ENCODE results near the gene CLIC1.

The CLIC1 gene

DNA sequence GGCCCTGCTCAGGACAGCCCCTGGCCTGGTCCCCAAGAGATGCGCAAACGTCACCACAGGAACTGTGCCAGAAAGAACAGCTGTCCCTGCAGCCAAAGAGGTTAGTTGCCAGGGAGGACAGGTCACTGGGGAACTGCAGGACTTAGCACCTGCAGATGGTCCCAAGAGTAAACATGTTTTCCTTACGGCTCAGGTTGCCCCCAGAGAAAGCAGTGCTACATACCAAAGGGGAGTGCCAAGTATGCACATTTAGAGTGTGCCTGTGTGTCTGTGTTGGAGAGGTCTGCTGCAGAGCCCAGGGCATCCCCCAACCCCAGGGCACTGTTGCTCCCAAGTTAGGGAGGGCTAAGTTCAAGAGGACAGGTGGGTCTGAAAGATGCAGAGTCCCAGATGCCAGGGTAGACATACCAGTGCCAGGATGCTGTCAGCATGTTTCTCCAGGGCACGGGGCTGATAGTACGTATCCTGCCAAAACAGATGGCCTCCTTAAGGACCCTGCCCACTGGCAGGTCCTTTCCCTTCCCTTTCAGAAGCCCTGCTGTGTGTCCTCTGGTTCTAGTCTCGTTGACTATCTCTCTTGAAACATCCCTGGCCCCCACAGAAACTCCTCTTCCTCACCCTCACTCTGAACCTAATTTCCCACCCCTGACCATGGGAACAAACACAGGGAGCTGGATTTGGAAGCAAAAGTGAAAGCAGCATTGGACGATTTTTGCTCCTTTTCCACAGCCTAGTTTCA, 34.5 kb downstream of the CLIC1 start:
- no peak for DNase-seq (ENCODE audit: low read depth)

DNA sequence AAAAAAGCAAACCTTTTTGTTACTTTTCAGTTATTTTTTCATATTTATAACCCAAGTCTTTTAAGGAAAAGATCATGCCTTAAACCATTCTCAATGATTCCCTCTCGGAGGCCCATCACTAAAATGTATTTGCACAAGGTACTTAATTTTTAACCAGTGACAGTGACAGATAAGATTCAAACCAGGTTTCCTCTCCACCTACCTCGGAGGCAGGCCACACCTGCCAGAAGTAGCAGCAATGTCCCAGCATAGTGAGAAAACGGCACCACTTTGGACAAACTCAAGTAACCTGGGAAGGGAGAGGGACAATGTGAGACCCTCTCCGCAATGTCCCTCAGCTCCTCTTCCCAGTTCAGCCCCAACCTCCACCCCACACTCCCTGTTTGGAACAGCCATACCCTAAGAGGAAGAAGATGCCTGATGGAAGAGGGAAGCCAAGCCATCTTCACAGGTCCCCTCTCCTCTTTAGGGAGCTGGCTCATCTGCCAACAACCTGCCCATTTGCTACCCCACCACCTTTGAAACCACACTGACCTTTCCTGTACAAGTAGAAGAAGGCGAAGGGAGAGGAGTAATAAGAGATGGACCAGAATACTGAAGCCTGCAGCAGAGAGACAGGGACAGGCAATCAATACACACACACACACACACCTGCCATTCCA, 35.5 kb downstream of the CLIC1 start:
- no peak for DNase-seq (ENCODE audit: low read depth)

DNA sequence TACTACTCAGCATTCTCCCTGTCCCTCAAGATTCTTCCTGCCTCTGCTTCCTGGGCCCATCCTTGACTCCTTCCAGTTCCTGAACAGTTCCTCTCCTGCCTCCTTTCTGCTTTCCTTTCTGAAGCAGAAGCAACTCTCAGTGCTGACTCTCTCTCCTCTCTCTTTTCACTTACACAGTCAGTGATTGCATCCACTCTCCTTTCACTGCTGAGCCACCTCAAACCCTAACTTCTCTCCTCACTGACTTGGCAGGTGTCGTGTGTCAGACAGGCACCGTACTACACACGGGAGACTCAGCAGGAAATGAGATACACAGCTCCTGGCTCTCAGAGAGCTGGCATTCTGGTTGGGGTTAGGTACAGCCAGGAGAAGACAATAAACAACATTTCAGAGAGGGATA, 38.8 kb downstream of the CLIC1 start:
- no peak for DNase-seq (ENCODE audit: low read depth)

DNA sequence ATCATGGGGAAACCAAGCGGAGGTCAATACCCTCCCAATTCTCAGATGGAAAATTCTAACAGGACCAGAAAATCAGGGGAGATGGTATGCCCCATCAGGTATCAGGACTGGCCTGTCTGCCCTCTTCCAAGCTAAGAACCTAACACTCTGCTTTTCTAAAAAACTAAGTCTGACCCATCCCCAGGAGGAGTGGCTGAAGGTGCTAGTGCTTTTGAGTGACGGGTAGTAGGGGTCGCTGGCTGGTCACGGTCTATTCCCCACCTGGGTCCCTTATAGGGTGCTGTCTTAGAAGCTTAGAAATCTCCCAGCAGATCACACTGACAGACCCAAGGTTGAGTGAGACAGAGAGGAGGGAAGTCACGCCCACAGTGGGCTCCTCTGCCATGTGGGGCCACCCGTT, 42.8 kb downstream of the CLIC1 start:
- no peak for DNase-seq (ENCODE audit: low read depth)

DNA sequence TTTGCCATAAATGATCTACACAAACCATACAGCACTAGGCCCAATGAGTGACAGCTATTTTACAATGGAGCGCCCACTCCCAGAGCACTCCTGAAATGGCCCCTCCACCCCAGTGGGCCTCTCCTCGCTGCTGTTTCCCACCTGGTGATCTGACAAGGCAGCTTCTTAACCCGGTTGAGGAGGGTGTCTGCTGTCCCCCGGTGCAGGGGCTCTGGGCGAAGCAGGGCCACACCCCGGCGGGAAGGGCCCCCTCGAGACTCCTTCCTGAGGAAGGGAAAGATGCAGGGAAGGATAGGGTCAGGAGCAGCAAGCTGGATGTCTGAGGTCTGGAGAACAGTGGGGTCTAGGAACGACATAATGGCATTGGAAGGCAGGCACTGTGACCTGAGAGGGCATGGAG, 43.4 kb downstream of the CLIC1 start:
- no peak for DNase-seq (ENCODE audit: low read depth)

DNA sequence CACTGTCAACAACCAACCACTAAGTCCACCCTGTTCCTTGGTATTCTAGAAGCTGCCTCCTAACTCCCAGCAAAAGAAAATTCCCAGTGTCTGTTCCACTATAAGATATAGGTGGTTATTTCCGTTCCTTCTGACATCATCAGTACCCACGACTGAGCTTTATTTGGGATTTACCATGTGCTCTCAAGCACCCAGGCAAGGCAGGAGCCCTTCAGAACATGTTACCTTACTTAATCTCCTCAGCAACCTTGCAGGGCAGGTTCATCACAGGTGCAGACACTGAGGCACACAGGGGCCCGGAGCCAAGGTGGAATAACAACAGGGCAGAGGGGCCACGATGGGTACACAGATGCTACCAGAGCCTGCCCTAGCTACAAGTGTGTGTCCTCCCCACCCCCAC, 44.0 kb downstream of the CLIC1 start:
- DNase-seq (ENCODE audit: low read depth) = no peak

DNA sequence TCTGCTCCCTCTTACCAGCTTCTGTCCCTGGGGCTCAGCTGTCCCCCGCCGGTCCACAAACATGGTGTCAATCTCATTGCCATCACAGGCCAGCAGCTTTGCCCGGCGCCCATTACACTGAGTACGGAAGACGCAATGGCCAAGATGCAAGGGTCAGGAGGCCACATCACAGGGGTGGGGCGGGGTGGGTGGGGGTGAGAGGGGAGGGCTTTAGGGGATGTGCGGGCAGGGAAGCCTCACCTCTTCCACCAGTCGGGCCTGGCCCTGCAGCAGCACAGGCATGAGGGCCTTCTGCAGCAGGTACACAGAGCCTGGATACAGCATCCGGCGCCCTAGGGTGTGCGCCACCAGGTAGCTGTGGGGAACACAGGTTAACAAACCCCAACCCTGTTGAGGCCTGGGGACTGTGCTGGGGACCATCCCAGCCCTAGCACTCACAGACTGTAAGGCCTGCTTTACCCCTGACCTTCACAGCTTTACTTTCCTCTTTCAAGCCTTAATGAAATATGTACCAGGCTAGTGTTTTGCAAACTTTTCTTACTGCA, 44.7 kb downstream of the CLIC1 start:
- no peak for DNase-seq (ENCODE audit: low read depth)

DNA sequence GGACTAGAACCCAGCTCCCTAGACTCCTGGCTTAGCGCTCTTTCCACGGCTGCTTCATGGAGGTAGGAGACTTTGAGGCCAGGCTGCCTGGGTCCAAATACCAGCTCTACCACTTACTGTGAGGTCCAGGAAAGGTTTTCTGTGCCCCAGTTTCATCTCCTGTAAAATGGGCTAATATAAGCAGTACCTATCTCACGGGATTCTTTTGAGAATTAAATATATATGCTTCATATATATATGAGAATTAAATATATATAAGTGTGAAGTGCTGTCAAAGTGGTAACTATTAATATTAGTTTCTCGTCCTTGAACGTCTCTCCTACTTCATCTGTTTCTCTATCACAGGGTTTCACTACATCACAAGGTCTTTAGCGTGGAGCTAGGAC, 45.3 kb downstream of the CLIC1 start:
- DNase-seq (ENCODE audit: low read depth) = no peak

DNA sequence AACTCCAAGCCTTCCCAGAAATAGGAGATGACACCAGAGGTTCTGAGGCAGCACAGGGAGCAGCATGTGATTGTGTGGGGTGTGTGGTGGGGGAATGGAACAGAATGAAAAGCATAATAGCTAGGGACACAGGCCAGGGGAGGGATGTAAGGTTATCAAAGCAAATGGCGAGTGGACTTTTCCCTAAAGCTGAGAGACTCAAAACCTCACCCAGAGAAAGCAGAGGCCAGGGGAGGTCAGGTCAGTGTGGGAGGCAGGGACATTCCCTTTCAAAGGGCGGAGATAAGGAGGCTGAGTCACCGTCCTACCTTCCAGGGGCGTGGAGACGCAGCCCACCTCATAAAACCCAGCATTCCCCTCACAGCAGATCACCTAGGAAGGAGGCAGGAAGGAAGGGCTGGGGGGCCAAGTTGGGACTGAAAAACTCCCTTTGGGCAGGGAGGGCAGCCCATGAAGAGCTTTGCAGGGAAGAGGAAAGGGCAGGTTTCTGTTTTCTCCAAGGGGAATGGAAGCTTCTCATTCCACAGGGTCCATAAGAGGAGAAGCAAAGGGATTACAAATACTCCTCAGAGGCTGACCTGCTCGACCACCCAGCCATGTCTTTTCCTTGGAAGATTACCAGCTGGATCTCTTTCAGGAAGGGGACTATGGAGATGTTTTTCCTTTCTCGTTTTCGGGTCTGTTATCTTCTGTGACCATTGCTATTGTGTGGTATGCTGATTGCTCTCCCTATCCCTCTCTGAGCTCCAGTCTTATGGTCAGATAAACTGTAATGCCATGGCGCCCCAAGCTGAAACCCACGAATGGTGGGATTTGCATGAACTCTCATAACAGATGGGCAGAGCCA, 45.9 kb downstream of the CLIC1 start:
- no peak for DNase-seq (ENCODE audit: low read depth)

DNA sequence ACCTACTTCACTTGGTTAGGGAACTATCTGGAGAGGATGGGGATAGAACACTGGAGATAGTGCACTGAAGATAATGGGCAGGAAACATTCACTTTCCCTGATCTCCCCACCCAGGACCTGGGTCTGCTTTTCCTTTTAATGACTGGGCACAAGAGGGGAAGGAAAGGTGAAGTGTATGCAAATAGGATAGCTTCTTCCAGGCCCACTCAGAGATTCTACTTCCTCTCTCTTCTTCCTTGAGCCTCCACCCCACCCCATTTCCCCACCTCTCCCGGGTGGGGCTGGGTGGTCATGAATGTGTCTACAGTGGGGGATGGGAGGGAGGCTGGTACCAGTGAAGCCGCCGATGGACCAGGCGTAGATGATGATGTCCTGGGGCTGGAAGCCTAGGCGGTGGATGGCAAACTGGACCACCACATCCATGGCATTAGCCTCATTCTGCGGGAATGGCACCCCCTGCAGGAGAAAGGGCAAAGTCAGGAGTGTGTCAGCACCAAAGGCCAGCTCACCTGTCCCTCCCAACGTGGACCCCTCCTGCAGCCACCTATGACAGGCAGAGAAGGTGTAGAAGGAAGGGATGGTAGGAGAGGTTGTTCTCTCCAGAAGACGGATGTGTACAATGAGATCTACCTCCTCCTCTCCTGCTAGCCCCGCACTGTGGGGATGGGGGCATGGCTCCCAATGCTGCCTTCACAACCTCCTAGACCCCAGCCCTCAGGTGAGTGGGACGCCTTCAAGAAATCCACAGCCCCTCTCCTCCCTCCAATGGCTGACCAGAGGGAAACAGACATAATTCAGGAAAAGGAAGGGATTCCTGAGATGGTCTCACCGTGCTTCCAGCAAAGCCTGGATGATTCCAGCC, 46.9 kb downstream of the CLIC1 start:
- DNase-seq (ENCODE audit: low read depth) = no peak

DNA sequence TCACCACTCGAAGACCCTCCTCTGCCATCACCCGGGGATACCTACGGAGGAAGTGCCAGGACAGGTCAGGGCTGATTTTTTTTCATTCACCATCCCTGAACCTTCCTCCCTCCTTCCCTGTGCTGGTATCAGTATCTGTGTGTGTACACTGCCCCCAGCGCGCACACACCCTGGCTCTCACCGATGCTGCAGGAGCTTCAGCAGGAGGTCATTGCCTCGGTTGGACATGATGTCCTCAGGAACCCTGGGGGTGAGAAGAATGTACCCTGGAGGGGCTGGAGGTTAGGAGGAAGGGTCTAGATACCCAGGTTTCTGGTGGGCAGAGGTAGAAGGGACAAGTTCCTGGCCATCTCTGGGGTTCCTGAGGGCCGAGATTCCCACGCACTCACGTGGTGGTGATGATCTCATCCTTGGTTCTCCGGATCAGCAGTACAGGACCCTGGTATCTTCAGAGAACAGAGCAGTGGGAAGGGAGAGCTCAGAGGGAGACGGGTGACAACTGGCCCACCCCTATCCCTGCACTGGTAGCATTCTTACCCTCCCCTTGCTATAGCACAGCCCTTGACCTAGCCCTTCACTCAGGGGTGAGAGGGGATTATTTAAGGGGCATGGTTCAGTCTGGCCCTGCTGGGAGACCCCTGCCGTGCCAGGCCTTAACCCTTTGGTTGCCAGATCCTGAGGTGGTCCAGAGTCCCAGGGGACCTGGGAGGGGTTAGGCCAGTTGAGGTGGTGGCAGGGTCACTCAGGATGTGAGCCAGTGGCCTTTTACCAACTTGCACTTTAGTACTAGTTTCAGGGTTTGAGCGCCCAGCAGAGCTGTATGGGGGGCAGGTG, 48.3 kb downstream of the CLIC1 start:
- no peak for DNase-seq (ENCODE audit: low read depth)

DNA sequence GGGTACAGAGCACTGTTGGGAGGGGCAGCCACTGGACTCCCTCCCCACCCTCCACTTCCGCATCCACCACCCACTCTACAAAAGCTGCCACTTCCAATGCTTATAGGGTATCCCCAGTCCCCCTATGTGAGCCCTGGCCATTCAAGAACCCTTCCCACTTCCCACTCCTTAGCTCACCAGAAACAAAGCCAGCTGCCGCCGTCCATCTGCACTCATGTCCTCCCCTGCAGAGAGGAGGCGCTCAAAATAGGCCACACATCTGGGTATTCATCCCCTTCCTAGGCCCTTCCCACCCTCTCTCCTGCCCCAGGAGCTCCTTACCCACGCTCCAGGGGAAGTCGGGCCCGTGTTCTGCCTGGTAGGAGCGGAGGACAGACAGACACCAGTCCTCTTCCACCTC, 49.0 kb downstream of the CLIC1 start:
- no peak for DNase-seq (ENCODE audit: low read depth)

DNA sequence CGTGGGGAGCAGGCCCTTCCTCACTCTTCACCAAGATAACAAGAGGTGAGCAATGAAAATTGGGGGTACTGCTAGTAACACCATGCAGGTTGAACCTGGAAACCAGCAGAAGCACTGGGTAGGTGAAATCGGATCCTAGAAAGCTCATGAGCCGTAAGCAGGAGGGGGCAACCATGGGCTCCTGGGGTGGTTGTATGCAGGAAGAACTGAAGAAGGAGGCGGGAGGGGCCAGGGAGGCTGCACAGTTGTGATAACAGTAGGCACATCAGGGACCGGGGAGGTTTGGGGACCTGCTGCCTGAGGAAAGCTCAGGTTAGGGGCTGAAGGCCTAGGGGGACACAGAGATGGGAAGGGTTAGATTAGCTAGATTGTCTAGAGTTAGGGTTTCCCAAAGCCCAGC, 49.8 kb downstream of the CLIC1 start:
- no peak for DNase-seq (ENCODE audit: low read depth)

DNA sequence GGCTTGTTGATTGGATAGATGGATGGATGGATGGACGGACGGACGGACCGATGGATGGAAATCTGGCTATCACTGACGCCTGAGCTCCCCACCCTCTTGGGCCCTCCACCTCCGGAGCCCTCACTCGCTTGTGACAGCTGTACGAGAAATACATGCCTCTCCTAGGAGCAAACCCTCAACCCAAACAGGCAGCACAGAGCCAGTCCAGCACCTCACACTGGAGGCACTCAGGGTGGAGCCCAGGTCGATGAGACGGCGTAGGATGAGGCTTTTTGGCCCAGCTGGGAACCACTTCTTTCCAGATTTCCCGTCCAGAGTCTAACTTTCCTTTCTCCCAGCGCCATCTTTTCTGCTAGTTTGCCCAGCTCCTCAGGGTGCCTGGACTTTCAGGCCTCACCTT, 52.7 kb downstream of the CLIC1 start:
- no peak for DNase-seq (ENCODE audit: low read depth)

DNA sequence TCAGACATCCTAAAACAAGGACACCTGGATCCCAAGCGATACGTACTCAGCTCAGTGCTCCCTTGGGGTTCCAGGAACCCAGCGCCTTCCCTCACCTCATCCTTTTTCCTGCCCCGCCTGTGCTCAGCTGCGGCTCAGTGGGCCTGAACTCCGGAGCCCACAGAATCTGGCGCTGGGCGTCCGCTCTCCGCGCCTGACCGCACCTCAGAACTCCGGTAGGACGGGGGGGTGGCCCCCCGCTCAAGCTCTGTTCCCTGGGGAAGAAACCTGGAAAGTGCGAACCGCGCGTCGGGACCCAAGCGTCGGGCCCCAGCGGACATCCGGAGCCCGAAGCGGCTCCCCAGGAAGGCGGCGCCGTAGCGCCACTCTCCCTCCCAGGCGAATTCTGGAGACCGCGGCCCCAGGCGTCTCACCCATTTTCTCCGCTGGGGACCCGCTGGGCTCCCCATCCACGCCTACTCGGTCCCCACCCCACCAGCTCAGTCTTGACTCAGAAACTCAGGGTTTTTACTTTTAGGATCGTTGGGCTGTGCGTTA, 55.1 kb downstream of the CLIC1 start:
- no peak for DNase-seq (ENCODE audit: low read depth)
